HL-60/S4 treated with phorbol 12-myristate 13-acetate at 8.2 ng/mL for 4 days and 3 days (cell line): Measurements from ENCODE around the gene SCGB1D2.

Experiments used
- in situ Hi-C: fragments of 300-500 bp; cut with MboI; formaldehyde crosslinking; loops from 2 replicates; pipeline ENCODE4 v1.15.0; 2022; ENCODE audit warnings: low sequenced_read_pairs

Gene SCGB1D2

DNA sequence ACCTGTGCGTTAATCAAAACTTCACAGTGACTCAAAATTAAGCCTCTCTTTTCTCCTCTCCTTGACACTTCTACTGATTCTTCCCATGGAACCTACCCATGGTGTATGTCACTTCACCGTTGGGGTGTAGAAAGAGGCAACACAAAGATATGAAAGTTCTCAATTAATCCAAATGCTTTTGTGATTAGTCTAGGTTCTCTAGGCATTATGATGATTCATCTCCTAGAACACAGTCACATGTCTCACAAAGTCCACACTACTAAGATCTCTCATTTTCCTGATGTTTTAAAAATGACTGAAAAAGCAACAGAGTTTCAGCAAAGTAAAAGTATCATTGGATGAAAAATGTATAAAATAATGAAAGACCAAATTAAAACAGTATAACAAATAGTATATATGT lies 14.2 kb downstream of the SCGB1D2 start:
- in situ Hi-C loops: no loop called here

DNA sequence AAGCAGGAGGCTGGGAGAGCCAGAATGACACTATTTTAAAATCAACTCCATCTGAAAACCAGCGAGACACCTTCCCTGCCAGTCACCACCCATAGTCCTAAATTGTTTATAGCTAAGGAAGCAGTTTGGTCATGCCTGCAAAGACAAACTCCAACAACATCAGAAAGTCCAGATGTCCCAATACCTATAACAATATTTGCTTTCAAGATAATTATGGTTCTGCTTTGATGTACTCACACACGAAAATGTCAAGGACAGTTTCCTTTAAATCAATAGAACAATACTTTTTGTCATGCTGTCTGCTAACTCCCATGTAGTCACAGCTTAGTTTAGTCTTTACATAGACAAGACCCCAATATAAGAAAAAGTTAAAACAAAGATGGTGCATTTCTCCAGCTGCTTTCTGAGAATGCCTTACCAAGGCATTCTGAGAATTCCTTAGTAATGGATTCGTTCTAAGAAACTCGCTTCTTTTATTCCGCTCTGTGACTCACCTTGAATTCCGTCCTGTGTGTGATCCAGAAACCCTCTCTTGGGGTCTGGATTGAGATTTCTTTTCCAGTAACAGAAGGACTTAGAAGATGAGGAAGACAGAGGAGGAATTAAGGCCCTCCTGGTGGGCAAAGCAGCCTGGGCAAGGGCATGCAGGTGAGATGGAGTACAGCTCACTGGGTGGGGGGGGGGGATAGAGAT lies 18.4 kb downstream of the SCGB1D2 start:
- in situ Hi-C loops: no loop called here

DNA sequence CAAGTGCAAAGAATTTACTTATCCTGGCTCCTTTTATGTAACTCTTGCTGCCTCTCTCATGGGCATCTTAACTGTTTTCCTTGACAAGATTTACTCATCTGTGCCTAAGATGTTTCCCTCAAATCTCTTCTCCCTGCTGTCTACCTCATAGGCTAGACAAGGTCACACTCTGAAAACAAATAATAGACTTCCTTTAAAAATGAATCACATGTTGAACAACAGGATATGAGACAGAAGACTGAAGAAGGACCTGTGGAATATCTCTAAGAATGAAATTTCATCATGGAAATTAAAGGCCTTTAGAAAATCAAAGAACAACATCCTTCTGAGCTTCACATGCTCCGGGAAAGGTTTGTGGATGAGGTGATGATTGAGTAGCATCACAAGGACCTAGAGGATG lies 22.0 kb downstream of the SCGB1D2 start:
- in situ Hi-C loops: no loop called here

DNA sequence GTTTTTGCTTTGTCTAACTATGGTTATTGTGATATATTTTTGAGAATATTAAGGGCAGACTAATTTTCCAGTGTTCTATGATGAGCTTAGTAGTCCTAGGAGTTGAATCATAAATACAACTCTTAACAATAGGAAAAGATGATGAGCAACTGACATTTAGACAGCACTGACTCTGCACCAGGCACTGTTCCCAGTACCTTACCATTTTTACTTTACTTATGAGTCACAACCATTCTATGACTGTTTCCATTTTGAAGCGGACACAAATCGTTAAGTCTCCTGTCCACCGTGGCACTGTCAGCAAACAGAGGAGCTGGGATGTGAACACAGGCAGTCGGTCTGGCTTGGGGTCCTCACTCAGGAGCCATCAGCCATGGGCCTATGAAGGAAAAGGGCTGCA lies 24.5 kb downstream of the SCGB1D2 start:
- in situ Hi-C loops: no loop called here

DNA sequence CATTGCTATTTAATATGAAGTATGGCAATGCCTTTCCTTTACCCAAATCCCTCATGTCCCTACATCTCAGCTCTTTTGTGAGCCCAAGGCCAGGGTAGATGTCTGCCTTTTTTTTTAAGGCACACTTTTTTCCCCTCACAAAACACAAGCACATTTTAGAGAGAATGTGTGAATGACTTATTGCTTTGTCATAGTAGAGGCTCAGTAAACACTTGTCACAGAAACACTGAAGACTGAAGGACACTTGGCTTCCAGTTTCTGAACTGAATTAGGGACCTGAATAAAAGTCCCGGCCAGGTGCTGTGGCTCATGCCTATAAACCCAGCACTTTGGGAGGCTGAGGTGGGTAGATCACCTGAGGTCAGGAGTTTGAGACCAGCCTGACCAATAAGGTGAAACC lies 25.0 kb downstream of the SCGB1D2 start:
- in situ Hi-C loops: no loop called here

DNA sequence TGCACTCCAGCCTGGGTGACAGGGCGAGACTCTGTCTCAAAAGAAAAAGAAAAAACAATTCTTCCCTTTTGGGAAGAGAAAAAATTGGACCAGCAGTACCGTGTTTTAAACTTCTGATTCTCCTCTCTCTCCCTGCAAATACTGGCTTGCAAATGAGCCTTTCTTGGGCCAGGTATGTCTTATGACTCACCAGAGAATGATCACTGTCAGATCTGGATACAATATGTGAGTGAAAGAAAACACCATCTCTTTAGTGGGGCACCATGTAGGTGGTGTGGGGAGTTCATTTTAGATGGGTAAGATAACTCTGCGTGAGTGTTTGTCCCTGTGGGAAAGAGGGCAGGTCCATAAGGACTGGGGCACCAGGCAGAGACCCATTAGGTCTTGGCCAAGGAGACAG lies 25.5 kb downstream of the SCGB1D2 start:
- in situ Hi-C loops: no loop called here

DNA sequence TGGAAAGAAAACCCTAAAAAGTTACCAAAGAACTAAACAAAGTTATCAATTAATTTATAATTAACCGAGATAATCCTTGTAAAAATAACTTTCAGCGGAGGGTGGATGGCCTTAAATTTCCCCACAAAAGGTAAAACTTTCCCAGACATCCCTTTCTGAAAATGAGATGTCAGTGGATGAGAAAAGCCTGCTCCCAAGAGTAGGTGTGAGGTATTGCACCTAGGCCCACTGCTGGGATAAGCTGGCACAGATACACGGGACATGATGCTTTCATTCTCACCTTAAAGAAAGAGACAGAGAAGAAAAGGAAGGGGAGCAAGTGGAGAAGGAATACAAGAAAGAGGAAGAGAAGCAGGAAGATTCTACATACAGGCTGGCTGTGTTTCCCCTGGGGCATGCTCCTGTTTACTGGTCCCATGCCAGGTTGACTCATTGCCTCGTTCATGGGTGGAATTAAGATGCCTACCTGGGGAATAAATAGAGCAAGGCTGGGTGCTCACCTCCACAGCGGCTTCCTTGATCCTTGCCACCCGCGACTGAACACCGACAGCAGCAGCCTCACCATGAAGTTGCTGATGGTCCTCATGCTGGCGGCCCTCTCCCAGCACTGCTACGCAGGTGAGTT lies 27.7 kb downstream of the SCGB1D2 start, which contains the start of gene SCGB2A2:
Gene SCGB2A2, plus strand, starts transcription at position 505 of the 625 bp plus-strand sequence. Its CDS starts 59 bp downstream, at position 564.
- in situ Hi-C loops: no loop called here

DNA sequence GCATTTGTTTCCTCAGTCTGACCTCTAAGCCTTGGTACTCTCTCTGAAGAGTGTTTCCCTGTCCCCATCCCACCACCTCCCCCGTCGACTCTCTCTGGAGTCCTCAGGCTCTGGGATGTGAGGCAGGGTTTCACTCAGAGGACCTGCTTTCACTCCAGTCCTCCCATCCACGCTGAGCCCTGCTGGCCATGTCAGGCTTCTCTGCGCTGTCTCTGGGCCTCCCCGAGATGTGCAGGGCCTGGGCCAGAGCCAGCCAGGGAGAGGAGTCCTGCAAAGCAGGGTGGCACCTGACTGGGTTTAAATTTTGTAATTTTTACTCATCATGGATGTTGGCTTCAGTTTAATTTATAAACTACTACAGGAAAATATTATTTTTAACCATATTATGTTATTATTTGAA lies 31.2 kb downstream of the SCGB1D2 start:
- in situ Hi-C loops: no loop called here

DNA sequence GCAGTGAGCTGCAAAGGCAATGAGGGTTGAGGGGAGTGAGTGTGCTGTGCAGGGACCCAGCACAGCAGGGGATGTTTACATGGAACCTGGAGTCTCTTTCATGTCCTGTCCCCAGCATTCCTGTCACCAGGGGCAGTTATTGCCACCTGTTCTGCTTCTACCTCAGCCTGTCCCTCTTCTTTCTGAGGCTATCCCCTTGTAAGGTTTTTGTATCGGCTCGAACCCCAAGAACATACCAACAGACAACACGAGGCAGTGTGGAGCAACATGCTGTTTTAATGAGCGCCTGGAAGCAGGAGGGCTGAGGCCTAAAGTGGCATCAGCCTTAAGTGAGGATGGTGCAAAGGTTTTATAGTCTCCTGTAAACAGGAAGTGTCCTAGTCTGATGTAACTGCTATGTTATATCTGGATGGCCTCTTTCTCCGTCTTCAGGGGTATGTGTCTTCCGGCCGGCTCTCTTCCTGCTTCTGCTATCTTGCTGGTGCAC lies 31.8 kb downstream of the SCGB1D2 start:
- in situ Hi-C loops: no loop called here

DNA sequence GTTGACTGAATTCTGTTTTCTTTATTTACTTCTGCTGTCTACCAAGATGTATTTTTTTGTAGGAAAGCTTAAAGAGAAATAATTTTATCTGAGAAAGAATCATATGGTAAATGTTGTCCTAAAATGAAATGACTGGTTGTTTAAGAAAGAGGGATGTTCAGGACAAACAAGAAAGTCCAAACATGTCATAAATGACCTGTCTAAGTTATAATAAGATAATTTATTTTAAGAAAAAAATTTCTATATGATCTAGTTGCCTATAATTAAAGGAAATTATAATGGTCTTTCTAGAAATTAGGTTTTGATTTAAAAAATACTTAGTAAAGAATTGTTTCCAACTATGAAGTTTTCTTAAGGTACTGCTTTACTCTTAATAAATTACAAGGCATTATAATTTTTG lies 38.4 kb downstream of the SCGB1D2 start:
- in situ Hi-C loops: no loop called here
